CD4-positive, alpha-beta T cell treated with Interleukin-6 for 4 hours (primary cell): ENCODE measurements around the gene SPOPL.
"Not testable (repeated sequence)": the region's sequence is repeated elsewhere in the genome, so short reads cannot be mapped to it uniquely, and the experiment has no call there.

ENCODE experiments used
- DNase-seq: peaks from one replicate; pipeline ENCODE4 v3.0.0-alpha.2; 2020; ENCODE audit warnings: mixed read lengths

Gene SPOPL

DNA sequence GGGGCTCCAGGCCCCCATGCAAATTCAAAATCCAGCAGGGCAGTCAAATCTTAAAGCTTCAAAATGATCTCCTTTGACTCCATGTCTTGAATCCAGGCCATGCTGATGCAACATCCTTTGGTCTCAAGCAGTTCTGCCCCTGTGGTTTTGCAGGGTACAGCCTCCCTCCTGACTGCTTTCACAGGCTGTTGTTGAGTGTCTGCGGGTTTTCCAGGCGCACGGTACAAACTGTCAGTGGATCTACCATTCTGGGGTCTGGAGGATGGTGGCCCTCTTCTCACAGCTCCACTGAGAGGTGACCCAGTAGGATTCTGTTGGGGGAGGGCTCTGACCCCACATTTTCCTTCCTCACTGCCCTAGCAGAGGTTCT lies 22.1 kb downstream of the SPOPL start:
- not testable (repeated sequence) for DNase-seq

DNA sequence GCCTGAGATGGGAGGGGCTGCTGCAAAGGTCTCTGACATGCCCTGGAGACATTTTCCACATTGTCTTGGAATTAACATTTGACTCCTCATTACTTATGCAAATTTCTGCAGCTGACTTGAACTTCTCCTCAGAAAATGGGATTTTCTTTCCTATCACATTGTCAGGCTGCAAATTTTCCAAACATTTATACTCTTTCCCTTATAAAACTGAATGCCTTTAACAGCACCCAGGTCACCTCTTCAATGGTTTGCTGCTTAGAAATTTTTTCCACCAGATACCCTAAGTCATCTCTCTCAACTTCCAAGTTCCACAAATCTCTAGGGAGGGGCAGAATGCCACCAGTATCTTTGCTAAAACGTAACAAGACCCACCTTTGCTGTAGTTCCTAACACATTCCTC lies 22.8 kb downstream of the SPOPL start:
- not testable (repeated sequence) for DNase-seq

DNA sequence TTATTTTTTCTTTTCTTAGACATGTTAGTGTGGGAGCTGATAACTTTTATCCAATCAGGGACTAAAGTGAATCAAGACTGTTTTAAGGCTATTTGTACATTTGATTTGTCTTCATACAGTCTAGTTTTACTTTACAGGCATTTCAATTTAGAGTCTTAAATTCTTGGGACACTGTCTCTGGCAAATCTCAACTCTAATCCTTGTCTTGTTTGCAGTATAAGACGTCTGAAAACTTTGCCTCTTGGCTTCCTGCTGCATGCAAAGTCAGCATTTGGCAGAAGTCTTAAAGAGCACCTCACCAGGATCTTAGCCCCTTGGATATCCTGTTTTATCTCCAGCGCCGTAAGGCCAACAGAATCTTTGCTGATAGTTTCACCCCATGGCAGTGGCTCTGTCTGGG lies 30.3 kb downstream of the SPOPL start:
- DNase-seq = no peak

- DNase-seq = no peak
These were observed 33.2 kb downstream of the SPOPL start for GRCh38 chr2:138534791-138535190.

- no peak for DNase-seq
These were observed 34.7 kb downstream of the SPOPL start for GRCh38 chr2:138536302-138536701.

GRCh38 chr2:138536740-138537139 lies 35.2 kb downstream of the SPOPL start:
- no peak for DNase-seq

- no peak for DNase-seq
These were observed 35.8 kb downstream of the SPOPL start for GRCh38 chr2:138537170-138537915.

- DNase-seq = not testable (repeated sequence)
These were observed 42.6 kb downstream of the SPOPL start for GRCh38 chr2:138544206-138544605.

- DNase-seq = no peak
These were observed 47.2 kb downstream of the SPOPL start for GRCh38 chr2:138548796-138549195.

DNA sequence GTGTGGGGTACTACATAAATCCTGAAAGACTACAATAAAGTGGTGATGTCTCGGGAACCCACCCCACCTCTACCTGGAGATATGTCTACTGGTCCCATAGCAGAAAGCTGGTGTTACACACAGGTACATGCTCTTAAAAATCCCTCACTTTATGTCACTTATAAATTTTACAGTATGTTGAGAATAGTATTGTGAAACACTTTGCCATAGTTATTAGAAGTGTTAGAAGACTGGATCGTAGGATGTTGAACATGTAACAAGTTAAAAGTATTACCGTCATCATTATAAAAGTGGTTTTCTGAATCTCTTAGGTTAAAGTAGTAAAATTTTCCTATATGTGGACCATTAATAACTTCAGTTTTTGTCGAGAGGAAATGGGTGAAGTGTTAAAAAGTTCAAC lies 48.6 kb downstream of the SPOPL start:
- DNase-seq = no peak

DNA sequence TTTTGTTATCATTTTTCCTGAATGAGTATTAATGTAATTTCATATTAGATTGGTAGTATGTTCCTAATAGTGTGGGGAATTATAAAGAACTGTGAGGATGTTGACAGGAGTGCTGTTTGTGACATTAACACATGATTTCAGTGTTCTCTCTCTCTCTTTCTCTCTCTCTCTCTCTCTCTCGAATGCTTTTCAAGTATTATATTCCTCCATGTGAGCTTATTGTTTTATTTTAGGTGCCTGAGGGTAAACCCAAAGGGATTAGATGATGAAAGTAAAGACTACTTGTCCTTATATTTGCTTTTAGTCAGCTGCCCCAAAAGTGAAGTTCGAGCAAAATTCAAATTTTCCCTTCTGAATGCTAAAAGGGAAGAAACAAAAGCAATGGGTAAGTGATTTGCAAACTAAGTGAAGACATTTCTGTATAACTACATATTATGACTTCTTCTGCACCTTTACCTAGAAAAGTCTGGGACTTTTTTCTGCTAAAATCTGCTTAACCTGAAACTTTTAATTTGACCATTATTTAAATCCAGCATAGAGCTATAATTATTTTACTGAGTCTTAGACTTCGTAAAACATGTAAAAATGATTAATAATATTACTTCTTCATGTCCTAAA lies 49.2 kb downstream of the SPOPL start:
- no peak for DNase-seq

DNA sequence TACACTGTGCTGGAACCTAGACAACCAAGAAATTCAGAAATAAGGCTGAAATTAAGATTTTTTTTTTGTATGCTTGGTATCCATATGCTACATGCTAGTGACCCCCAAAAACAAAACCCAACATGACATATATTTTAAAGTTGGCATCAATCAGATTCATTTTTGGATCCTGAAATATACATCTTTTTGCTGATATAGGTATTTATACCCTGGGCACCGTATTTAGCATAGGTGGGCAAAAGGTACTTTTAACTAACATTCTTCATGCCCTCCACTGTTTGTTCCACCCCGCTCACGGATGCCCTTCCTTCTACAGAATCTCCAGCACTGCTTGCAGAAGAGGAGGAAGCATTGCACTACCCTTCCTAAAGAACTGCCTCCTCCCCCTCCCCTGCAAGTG lies 52.6 kb downstream of the SPOPL start:
- no peak for DNase-seq

- no peak for DNase-seq
These were observed 58.1 kb downstream of the SPOPL start for GRCh38 chr2:138559641-138560040.

- no peak for DNase-seq
These were observed 63.1 kb downstream of the SPOPL start for GRCh38 chr2:138564586-138565229.

DNA sequence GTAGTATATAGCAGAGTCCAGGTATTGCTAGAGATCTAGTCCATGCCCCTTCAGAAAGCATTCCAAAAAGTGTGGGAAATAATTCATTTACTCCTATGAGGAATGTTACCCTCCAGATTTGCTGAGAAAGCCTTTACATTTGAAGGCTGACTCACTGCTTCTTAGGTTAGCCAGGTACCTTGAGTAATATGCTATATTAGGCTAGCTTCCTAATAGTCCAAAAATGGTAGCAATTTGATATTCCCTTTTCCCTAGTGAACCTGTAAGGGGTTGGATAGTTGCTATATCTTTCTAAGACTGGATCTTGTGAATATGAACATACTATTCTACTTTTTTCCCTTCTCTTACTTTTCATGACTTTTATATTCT lies 63.6 kb downstream of the SPOPL start:
- DNase-seq = no peak

DNA sequence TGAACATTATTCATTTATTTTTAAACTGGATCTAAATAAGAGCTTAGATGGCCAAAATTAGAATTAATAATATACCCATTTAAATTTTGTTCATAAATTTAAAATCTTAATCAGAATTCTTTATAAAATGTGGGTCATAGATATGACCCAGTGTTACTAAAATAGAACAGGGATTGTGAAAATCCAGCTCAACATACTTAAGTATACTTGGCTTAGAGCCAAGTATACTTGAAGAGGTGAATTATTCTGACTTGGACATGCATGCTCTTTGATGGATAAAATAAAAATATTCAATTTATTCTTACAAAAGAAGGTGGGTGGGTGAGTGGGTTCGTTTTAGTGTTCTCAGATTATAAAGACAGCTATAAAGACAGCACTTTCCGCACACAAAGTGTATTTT lies 70.7 kb downstream of the SPOPL start:
- DNase-seq = no peak

GRCh38 chr2:138577066-138577465 lies 75.5 kb downstream of the SPOPL start:
- DNase-seq = no peak

GRCh38 chr2:138579556-138579955 lies 78.0 kb downstream of the SPOPL start:
- DNase-seq = no peak

DNA sequence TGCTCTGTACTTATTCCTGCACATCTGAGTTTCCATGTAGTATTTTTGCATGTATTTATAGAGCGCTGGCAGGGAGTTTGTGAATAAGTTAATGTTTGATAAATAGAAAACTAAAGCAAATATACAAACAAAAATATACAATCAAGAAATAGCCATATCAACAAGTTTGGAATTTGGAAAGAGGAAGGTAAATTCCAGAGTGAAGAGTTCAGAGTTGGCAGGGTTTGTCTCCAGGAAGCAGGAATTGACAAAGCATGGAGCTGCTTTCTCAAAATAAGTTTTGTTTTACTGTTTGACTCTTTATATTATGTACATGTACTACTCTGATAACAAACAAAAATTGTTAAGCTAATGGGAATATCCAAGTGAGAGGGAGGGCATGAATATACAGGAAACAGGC lies 80.3 kb downstream of the SPOPL start:
- DNase-seq = no peak

- no peak for DNase-seq
These were observed 88.1 kb downstream of the SPOPL start for GRCh38 chr2:138589663-138590062.

- no peak for DNase-seq
These were observed 94.8 kb downstream of the SPOPL start for GRCh38 chr2:138596403-138596802.

GRCh38 chr2:138600732-138601457 lies 99.3 kb downstream of the SPOPL start:
- DNase-seq = no peak

GRCh38 chr2:138601458-138602165 lies 100.0 kb downstream of the SPOPL start:
- no peak for DNase-seq
